ENCODE results near the gene SP6.

GRCh38 chr17:47889734-47890529, 39.0 kb upstream of the SP6 start:
- TF ChIP-seq CREM (CRISPR knock-in tag; IDR thresholded peaks at IDR 0.05) (no peak), USF2 (CRISPR knock-in tag; IDR thresholded peaks at IDR 0.05) (no peak), NR3C1 (CRISPR knock-in tag; conservative IDR thresholded peaks at IDR 0.05; ENCODE audit: low read depth) (no peak), NFE2L1 (CRISPR knock-in tag; IDR thresholded peaks at IDR 0.05) (no peak), FOXJ3 (CRISPR knock-in tag; IDR thresholded peaks at IDR 0.05; ENCODE audit: borderline replicate concordance) (no peak), SP1 (CRISPR knock-in tag; conservative IDR thresholded peaks at IDR 0.05) (no peak), ZBTB21 (CRISPR knock-in tag; IDR thresholded peaks at IDR 0.05; ENCODE audit: borderline replicate concordance) (no peak)

All from WTC11 (cell line).